B cell (primary cell): ENCODE data around the gene TMEM120B. TPM values are rescaled to one million over a fixed set of nuclear protein-coding genes. Genes with fewer than 3 reads are reported as not detected.

Experiments used
- ATAC-seq: fragments of 200-7000 bp; cut with Tn5 transposase; one replicate; pipeline ENCODE4 v1.10.0; 2021; ENCODE audit warnings: low read depth, mild to moderate bottlenecking, moderate number of reproducible peaks, moderate library complexity
- CTCF ChIA-PET: fragments of 350-600 bp; sonication (Branson Sonifier 250); formaldehyde crosslinking; loops from one replicate; lab custom pipeline; 2021; ENCODE audit warnings: antibody characterized with exemption, inconsistent platforms; lab: Charles Lee
- POLR2A ChIA-PET: fragments of 350-600 bp; sonication (Branson Sonifier 250); formaldehyde crosslinking; loops from one replicate; lab custom pipeline; 2021; ENCODE audit warnings: antibody characterized with exemption; lab: Charles Lee
- DNase-seq: peaks from one replicate; pipeline ENCODE4 v3.0.0; 2013
- H2AFZ ChIP-seq: 2 replicates; pipeline ENCODE4 v1.6.1; 2012; ENCODE audit warnings: mild to moderate bottlenecking, low read depth, low read length; ENCODE audit not compliant: insufficient read depth, poor library complexity, severe bottlenecking
- H3K27ac ChIP-seq, 2 donors: 1 replicate in 1 of 2; 2 replicates in 1 of 2; pipeline ENCODE4 v1.5.1; 2012 to 2013; ENCODE audit warnings: low read length in 2 of 2, mild to moderate bottlenecking in 2 of 2, moderate library complexity in 1 of 2
- H3K27me3 ChIP-seq, 4 experiments: fragments of 200-600 bp in 1 of 4; sonication (generic) in 1 of 4; replicated peaks in 1 of 4; 1 replicate in 2 of 4; 2 replicates in 2 of 4; pipeline versions ENCODE4 v1.6.1 to v1.7.0; 2013 to 2016; ENCODE audit warnings: low read length in 3 of 4, mild to moderate bottlenecking in 2 of 4, mixed read lengths in 1 of 4, moderate library complexity in 1 of 4; ENCODE audit not compliant: insufficient read depth in 4 of 4, control insufficient read depth in 3 of 4; ENCODE audit errors: control extremely low read depth in 1 of 4
- H3K36me3 ChIP-seq, 2 experiments: replicated peaks in 1 of 2; 1 replicate in 1 of 2; 2 replicates in 1 of 2; pipeline versions ENCODE4 v1.6.1 to v1.7.1; 2013; ENCODE audit warnings: low read length in 1 of 2; ENCODE audit not compliant: insufficient read depth in 2 of 2, control insufficient read depth in 1 of 2; ENCODE audit errors: control extremely low read depth in 1 of 2, extremely low read depth in 1 of 2
- H3K4me1 ChIP-seq, 2 donors: fragments of 200-600 bp in 1 of 2; sonication (generic) in 1 of 2; 1 replicate in 1 of 2; 2 replicates in 1 of 2; pipeline versions ENCODE4 v1.5.1 to v1.6.1; 2013 to 2017; ENCODE audit warnings: low read length in 2 of 2; ENCODE audit not compliant: control insufficient read depth in 2 of 2, insufficient read depth in 2 of 2
- H3K4me2 ChIP-seq: replicated peaks from 2 replicates; pipeline ENCODE3; 2012; ENCODE audit warnings: mild to moderate bottlenecking, low read depth, low read length; ENCODE audit not compliant: poor library complexity, severe bottlenecking
- H3K4me3 ChIP-seq, 5 experiments: fragments of 200-600 bp in 1 of 5; sonication (generic) in 1 of 5; 1 replicate in 3 of 5; 2 replicates in 2 of 5; pipeline versions ENCODE4 v1.5.1 to v1.7.0; 2011 to 2016; ENCODE audit warnings: low read length in 4 of 5, mild to moderate bottlenecking in 4 of 5, low read depth in 2 of 5, control low read depth in 1 of 5, moderate library complexity in 1 of 5; ENCODE audit not compliant: insufficient read depth in 1 of 5; ENCODE audit errors: control extremely low read depth in 1 of 5, extremely low read depth in 1 of 5
- H3K79me2 ChIP-seq: fragments of 200-600 bp; sonication (generic); one replicate; pipeline ENCODE4 v1.6.0; 2016; ENCODE audit warnings: low read length; ENCODE audit not compliant: control insufficient read depth, insufficient read depth
- H3K9ac ChIP-seq: fragments of 200-600 bp; sonication (generic); 2 replicates; pipeline ENCODE4 v1.6.1; 2017; ENCODE audit warnings: mild to moderate bottlenecking, low read length, moderate library complexity
- H3K9me3 ChIP-seq, 3 donors: one replicate each; pipeline versions ENCODE4 v1.6.1 to v1.7.1; 2013; ENCODE audit warnings: low read length in 2 of 3; ENCODE audit not compliant: control insufficient read depth in 2 of 3, insufficient read depth in 1 of 3; ENCODE audit errors: control extremely low read depth in 1 of 3
- H4K20me1 ChIP-seq: 2 replicates; pipeline ENCODE4 v1.6.0; 2012; ENCODE audit warnings: mild to moderate bottlenecking, low read length; ENCODE audit not compliant: insufficient read depth, control insufficient read depth, poor library complexity, severe bottlenecking
- H3K27ac Mint-ChIP-seq: one replicate; pipeline ENCODE4 v1.8.0; 2021; ENCODE audit warnings: mixed read lengths
- H3K27me3 Mint-ChIP-seq: one replicate; pipeline ENCODE4 v1.8.0; 2021; ENCODE audit warnings: mixed read lengths
- H3K4me1 Mint-ChIP-seq: one replicate; pipeline ENCODE4 v1.8.0; 2021; ENCODE audit warnings: mixed read lengths
- H3K4me3 Mint-ChIP-seq: one replicate; pipeline ENCODE4 v1.8.0; 2021; ENCODE audit warnings: mixed read lengths
- H3K9me3 Mint-ChIP-seq: one replicate; pipeline ENCODE4 v1.8.0; 2022; ENCODE audit warnings: mixed read lengths; ENCODE audit not compliant: insufficient read depth
- CTCF ChIP-seq: fragments of 200-600 bp; IDR thresholded peaks from one replicate; pipeline ENCODE4 v1.8.0; 2022; ENCODE audit warnings: antibody characterized with exemption, mild to moderate bottlenecking
- EZH2 ChIP-seq: IDR thresholded peaks from 2 replicates; pipeline ENCODE4 v1.6.1; 2012; ENCODE audit warnings: borderline replicate concordance, low read depth, mild to moderate bottlenecking, moderate library complexity, low read length; ENCODE audit not compliant: insufficient read depth, poor library complexity, severe bottlenecking
- WGBS: methylation state at CpG from one replicate; pipeline ENCODE4 v1.1.5; 2013; ENCODE audit warnings: missing lambda C conversion rate; ENCODE audit not compliant: insufficient coverage; 5-methylcytosine and 5-hydroxymethylcytosine counted together
- intact Hi-C: fragments of 100-400 bp; cut with micrococcal nuclease; formaldehyde crosslinking; loops from one replicate; pipeline ENCODE4 v1.10.0; 2022
- polyA plus RNA-seq: library from polyadenylated mRNA; depleted of rRNA; stranded (reverse); fragments of >200 nt; gene quantifications from 2 replicates; pipeline ENCODE4 v1.2.3, GENCODE V29; 2012
- total RNA-seq, 2 donors: library from RNA; stranded (reverse); fragments of 120-200 nt in 1 of 2; gene quantifications; 1 replicate in 1 of 2; 2 replicates in 1 of 2; pipeline versions ENCODE4 v1.2.3 to v1.2.4, GENCODE V29; 2013 to 2022

TMEM120B gene
- total and polyA plus RNA-seq, 2 donors (not counting 1 experiment from before 2014, with no cell fraction given) = 9.2 to 9.7 TPM

GRCh38 chr12:121770813-121771625 lies 58.5 kb downstream of the TMEM120B start:
- POLR2A ChIA-PET = no interaction called here
- Mint-ChIP-seq H3K27me3 (no peaks in the 10 kb centered on the region), H3K4me1 (peaks cover 13% of the 10 kb centered on the region), H3K27ac (no peak overlapping the region), H3K4me3 (no peak overlapping the region), H3K9me3 (no peaks in the 10 kb centered on the region)
- TF ChIP-seq EZH2 = no peak
- TF ChIP-seq CTCF = no peak
- Histone ChIP-seq H3K79me2 (peaks cover 10% of the 10 kb centered on the region), H3K27ac (no peak overlapping the region), H3K9me3 (no peaks in the 10 kb centered on the region), H3K27me3 (no peaks in the 10 kb centered on the region), H3K36me3 (no peaks in the 10 kb centered on the region), H3K9ac (no peak overlapping the region), H2AFZ (no peak overlapping the region), H3K4me2 (no peak overlapping the region), H3K4me3 (no peak overlapping the region), H3K4me1 (peaks cover 9 to 12% of the 10 kb centered on the region in 2 donors), H4K20me1 (no peaks in the 10 kb centered on the region)
- CTCF ChIA-PET = interaction anchor here (0.5 to 33.5 kb wide), 3 partner anchors 32 to 645 kb away, joined by 3 to 1947 read pairs (median 4); partner anchors contain the start of genes RHOF and SETD1B
- DNase-seq = no peak
- intact Hi-C loops = loop anchor here (5.0 kb wide), 1 partner anchor 59 kb away; the partner anchor contains the start of gene TMEM120B
- WGBS = 95% methylated on average over 22 of the region's 25 CpGs
- ATAC-seq = no peak
